ENCODE results near the gene FDX2.
"Not testable (repeated sequence)": the region's sequence is repeated elsewhere in the genome, so short reads cannot be mapped to it uniquely, and the experiment has no call there.

The FDX2 gene

DNA sequence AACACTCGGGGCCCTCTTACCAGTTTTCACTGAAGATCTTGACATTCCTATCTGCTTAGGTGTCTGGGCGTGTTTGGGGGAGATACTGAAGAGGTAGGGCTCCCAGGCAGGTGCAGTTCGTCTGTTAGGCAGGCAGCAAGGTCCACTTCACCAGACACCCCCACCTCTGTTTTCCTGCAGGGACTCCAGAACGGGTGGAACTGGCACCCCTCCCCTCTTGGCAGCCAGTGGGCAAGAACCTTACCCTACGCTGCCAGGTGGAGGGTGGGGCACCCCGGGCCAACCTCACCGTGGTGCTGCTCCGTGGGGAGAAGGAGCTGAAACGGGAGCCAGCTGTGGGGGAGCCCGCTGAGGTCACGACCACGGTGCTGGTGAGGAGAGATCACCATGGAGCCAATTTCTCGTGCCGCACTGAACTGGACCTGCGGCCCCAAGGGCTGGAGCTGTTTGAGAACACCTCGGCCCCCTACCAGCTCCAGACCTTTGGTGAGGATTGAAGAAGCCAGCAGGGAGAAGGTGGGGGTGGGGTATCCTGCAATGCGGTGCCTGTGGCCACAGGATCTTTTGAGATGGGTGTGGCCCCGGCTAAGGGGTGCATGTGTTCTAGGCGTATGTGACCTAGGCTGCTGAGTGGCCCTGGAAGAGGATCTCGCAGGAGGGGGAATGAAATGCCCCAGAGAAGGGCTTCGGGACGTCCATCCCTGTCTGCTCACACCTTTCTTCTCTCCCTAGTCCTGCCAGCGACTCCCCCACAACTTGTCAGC lies 32.3 kb downstream of the FDX2 start:
- DNase-seq = no peak

DNA sequence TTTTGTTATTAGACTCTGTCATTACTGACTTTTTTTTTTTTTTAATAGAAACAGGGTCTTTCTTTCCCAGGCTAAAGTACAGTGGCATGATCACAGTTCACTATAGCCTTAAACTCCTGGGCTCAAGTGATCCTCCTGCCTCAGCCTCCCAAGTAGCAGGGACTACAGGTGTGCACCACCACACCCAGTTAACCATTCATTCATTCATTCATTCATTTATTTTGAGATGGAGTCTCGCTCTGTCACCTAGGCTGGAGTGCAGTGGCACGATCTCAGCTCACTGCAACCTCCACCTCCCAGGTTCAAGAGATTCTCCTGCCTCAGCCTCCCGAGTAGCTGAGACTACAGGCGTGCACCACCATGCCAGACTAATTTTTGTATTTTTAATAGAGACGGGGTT lies 33.8 kb downstream of the FDX2 start:
- not testable (repeated sequence) for DNase-seq

DNA sequence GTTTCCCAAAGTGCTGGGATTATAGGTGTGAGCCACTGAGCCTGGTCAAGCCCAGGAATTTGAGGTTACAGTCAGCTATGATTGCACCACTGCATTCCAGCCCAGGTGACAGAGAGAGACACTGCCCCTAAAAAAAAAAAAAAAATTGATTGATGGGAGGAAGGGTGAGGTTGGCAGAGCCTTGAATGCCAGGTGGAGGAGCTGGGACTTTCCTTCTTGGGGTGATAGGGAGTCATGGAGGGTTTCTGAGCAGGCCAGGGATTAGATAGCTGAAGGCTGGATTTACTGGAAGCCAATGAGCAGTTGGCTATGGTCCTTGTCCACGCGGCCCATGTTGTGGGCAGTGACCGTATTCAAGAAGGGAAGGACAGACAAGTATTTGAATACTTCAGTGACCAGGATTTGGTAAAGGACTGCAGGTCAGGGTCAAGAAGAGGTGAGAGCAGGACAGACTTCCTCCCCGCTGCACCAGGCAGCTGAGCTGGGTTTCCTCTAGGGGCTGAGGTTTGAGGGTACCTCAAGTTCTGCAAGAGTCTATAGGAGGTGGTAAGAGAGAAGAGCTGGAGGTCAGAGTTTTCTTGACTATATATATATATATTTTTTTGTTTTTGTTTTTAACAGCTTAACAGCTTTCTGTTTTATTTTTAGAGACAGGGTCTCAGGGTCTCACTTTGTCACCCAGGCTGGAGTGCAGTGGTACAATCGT lies 35.9 kb downstream of the FDX2 start:
- no peak for DNase-seq

DNA sequence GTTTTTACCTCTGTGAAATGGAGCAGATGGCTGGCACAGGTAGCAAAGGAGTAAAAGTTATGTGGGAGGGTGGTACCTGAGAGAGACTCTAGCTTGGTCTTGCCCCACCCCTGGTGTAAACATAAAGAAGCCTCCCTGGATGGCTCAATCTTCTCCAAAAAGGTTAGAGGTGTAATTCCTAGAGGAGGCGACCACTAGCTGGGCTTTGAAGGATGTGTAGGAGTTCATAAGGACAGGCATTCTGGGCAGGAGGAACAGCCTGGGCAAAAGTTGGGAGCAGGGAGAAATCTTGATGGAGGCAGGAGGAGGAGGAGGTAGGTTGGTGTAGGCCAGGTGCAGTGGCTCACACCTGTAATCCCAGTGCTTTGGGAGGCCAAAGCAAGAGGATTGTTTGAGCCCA lies 36.9 kb downstream of the FDX2 start:
- DNase-seq = no peak

DNA sequence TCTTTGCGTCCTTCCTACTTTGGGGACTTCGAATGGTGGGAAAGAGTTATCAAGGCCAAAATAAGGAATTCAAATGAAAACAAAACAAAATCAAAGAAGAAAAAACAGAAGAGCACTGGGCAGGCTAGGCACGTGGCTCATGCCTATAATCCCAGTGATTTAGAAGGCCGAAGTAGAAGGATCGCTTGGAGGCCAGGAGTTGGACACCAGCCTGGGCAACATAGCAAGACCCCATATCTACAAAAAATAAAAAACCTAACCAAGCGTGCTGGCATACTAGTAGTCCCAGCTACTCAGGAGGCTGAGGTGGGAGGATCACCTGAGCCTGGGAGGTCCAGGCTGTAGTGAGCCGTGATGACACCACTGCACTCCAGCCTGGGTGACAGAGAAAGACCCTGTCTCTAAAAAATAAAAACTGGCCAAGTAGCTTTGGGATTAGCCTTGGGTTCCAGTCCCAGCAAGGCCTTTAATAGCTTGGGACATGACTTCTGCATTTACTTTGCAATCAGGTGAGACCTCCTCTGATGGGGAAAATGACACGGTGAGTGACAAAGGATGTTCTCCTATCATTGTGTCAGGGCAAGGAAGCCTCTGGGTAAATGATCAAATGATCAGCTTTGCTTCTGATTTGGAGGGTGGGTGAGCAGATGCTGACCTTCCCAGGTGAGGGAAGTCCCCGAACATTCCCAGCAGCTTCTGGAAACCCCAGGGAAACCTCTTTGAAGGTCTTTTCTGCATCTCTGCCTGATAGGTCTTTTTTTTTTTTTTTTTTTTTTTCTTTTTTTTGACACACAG lies 37.8 kb downstream of the FDX2 start:
- no peak for DNase-seq

DNA sequence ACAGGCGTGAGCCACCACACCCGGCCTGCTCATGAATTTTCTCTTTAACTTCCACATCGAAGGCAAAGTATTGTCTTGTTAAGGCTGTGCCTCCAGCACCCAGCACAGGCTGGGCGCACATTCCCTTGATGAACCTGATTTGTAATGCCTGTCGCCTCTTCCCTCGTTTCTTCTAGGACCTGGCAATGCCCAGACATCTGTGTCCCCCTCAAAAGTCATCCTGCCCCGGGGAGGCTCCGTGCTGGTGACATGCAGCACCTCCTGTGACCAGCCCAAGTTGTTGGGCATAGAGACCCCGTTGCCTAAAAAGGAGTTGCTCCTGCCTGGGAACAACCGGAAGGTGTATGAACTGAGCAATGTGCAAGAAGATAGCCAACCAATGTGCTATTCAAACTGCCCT lies 41.2 kb downstream of the FDX2 start:
- no peak for DNase-seq

DNA sequence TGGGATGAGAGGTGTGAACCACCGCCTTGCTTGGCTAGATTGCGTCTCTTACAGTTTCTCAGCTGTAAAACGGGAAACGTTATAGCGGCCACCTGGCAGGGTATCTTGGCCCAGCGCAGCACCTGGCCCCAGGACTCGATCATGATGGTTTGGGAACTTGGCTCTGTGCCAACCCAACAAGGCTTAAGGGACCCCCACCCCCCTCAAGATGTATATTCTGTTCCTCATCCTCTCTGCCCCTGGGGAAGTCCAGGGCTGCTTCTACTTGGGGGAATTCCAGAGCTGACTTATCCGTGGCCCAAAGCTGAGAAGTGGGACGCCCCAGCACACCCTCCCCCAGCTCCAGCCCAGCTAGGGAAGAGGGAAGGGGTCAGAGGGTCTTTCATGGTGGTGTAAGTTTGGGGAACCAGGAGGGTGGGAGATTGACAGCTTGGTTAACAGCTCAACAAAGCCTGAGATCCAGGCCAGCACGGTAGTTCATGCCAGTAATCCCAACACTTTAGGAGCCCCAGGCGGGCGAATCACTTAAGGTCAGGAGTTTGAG lies 44.2 kb downstream of the FDX2 start:
- DNase-seq = no peak

DNA sequence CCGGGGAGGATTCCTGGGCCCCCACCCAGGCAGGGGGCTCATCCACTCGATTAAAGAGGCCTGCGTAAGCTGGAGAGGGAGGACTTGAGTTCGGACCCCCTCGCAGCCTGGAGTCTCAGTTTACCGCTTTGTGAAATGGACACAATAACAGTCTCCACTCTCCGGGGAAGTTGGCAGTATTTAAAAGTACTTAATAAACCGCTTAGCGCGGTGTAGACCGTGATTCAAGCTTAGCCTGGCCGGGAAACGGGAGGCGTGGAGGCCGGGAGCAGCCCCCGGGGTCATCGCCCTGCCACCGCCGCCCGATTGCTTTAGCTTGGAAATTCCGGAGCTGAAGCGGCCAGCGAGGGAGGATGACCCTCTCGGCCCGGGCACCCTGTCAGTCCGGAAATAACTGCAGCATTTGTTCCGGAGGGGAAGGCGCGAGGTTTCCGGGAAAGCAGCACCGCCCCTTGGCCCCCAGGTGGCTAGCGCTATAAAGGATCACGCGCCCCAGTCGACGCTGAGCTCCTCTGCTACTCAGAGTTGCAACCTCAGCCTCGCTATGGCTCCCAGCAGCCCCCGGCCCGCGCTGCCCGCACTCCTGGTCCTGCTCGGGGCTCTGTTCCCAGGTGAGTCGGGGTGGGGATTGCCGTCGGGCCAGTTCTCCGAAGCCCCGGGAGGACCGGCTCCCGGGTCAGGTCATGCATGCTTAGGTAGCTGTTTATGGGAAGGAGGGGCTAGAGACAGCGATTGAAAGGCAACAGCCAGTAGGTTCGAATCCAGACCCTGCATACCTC lies 45.0 kb downstream of the FDX2 start, which contains the start of gene ICAM1:
Gene ICAM1 (plus strand): TSS at position 505 of the 779 bp plus-strand sequence. CDS start 40 bp downstream, at position 545.
- DNase-seq = no peak

DNA sequence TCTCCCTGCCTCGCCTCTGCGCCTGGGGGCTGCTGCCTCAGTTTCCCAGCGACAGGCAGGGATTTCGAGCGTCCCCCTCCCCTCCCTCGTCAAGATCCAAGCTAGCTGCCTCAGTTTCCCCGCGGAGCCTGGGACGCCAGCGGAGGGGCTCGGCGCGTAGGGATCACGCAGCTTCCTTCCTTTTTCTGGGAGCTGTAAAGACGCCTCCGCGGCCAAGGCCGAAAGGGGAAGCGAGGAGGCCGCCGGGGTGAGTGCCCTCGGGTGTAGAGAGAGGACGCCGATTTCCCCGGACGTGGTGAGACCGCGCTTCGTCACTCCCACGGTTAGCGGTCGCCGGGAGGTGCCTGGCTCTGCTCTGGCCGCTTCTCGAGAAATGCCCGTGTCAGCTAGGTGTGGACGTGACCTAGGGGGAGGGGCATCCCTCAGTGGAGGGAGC lies 45.6 kb downstream of the FDX2 start:
- DNase-seq = no peak

DNA sequence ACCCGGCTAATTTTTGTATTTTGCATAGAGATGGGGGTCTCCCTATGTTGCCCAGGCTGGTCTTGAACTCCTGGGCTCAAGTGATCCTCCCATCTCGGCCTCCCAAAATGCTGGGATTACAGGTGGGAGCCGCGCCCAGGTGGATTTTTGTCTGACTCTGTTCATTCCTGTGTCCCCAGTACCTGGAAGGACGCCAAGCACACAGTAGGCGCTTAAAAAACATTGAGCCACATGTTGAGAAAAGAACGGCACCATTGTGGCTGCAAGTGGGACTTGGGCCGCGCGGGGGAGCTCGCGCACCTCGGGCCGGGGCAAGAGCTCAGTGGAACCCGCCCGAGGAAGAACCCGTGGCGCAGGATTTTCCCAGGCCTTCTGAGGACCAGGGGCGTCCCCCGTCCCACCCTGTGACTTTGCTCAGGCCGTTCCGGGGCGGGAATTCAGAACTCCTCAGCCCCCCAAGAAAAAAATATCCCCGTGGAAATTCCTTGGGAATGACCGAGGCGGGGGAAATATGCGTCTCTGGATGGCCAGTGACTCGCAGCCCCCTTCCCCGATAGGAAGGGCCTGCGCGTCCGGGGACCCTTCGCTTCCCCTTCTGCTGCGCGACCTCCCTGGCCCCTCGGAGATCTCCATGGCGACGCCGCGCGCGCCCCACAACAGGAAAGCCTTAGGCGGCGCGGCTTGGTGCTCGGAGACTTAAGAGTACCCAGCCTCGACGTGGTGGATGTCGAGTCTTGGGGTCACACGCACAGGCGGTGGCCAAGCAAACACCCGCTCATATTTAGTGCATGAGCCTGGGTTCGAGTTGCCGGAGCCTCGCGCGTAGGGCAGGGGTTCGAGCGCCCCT lies 46.3 kb downstream of the FDX2 start:
- DNase-seq = no peak

DNA sequence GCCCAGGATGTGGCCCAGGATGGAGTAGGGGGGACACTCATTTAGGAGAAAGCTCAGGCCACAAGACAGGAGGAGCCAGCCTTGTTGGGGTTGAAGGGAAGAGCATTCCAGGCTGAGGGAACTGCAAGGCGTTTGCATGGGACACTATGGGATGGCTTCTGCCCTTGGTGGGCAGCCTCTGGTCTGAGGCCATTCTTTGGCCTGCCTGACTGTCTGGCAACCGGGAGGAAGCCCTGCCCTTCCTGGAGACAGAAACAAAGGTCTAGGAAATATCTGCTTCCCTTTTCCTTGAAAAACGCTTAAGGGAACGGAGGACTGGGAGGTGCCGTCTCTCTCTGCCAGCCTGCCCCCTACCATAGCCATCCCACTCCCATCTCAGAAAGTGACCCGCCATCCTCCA lies 47.7 kb downstream of the FDX2 start:
- no peak for DNase-seq

DNA sequence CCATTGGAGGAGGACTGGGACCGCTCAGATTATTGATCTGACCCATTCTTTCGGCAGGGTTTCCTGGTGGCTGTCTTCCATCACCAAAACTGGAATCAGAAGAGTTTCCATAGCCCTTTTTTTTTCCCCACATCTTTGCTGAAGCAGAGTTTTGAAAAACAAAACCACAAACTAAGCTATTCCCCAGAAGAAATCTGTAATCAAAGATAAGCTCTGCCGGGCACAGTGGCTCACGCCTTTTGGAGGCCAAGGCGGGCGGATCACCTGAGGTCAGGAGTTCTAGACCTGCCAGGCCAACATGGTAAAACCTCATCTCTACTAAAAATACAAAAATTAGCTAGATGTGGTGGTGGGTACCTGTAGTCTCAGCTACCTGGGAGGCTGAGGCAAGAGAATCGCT lies 49.1 kb downstream of the FDX2 start:
- DNase-seq = no peak

DNA sequence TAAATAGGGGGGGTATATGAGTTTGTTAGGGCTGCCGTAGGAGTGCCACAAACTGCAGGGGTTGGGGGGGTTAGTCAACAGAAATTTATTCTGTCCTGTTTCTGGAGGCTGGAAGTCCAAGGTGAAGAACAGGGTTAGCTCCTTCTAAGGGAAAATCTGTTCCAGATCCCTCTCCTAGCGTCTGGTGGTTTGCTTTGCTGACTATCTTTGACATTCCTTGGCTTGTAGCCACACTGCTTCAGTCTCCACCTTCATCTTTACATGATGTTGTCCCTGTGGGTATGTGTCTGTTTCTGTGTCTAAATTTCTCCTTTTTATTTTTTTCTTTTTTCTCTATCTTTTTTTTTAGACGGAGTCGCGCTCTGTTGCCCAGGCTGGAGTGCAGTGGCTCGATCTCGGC lies 53.0 kb downstream of the FDX2 start:
- no peak for DNase-seq

DNA sequence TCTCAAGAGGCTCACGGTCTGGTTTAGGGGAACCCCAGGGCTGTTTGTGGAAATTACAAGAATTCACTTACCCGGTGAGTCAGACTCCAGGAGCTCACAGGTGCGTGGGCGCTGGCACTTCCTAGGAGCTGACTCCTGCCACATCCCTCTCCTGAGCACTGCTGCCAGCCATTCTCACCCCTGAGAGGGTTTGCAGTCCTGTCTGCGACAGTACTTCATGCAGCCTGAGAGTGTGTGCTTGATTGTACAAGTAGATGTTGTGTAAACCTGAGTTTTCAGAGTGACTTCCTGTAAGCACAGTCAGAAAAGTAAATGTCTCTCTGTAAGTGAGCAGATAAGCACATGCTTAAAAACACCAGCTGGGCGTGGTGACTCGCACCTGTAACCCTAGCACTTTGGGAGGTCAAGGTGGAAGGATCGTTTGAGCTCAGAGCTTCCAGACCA lies 55.7 kb downstream of the FDX2 start:
- DNase-seq = no peak

Data from NCI-H1048 (cell line).